ENCODE data around the gene HEXD.

HEXD gene

GRCh38 chr17:82382933-82383255 is 35.3 kb upstream of the HEXD start:
- no peak for DNase-seq

- no peak for DNase-seq
These were observed 34.7 kb upstream of the HEXD start for GRCh38 chr17:82383411-82383810.

- DNase-seq = no peak
These were observed 34.0 kb upstream of the HEXD start for GRCh38 chr17:82384051-82384729.

- DNase-seq = no peak
These were observed 33.2 kb upstream of the HEXD start for GRCh38 chr17:82384730-82385481.

- no peak for DNase-seq
These were observed 32.4 kb upstream of the HEXD start for GRCh38 chr17:82385559-82386254.

GRCh38 chr17:82386255-82386831 is 31.8 kb upstream of the HEXD start:
- no peak for DNase-seq

GRCh38 chr17:82386881-82387704 is 31.1 kb upstream of the HEXD start:
- no peak for DNase-seq

- no peak for DNase-seq
These were observed 30.4 kb upstream of the HEXD start for GRCh38 chr17:82387705-82388106.

- no peak for DNase-seq
These were observed 29.8 kb upstream of the HEXD start for GRCh38 chr17:82388223-82388921.

GRCh38 chr17:82388922-82389283 is 29.2 kb upstream of the HEXD start:
- DNase-seq = no peak

GRCh38 chr17:82389379-82389778 is 28.8 kb upstream of the HEXD start:
- no peak for DNase-seq

- no peak for DNase-seq
These were observed 27.9 kb upstream of the HEXD start for GRCh38 chr17:82390015-82390859.

- no peak for DNase-seq
These were observed 27.2 kb upstream of the HEXD start for GRCh38 chr17:82390860-82391435.

- no peak for DNase-seq
These were observed 26.6 kb upstream of the HEXD start for GRCh38 chr17:82391496-82392066.

GRCh38 chr17:82392209-82392920 is 25.8 kb upstream of the HEXD start:
- DNase-seq = no peak

GRCh38 chr17:82392941-82393340 is 25.2 kb upstream of the HEXD start:
- DNase-seq = no peak

- DNase-seq = no peak
These were observed 23.9 kb upstream of the HEXD start for GRCh38 chr17:82394278-82394677.

GRCh38 chr17:82396601-82397435 is 21.3 kb upstream of the HEXD start:
- DNase-seq = no peak
